Stimulated activated CD8-positive, alpha-beta memory T cell treated with anti-CD3 and anti-CD28 coated beads, Interleukin-4, amount 100 ng/mL, for 1 hour (primary cell): ENCODE measurements around the gene GMFB.

Experiments
- DNase-seq, 2 donors: peaks; one replicate each; pipeline ENCODE4 v3.0.0-alpha.2; 2020; ENCODE audit warnings: low read depth in 2 of 2, low spot score in 1 of 2

Gene GMFB

DNA sequence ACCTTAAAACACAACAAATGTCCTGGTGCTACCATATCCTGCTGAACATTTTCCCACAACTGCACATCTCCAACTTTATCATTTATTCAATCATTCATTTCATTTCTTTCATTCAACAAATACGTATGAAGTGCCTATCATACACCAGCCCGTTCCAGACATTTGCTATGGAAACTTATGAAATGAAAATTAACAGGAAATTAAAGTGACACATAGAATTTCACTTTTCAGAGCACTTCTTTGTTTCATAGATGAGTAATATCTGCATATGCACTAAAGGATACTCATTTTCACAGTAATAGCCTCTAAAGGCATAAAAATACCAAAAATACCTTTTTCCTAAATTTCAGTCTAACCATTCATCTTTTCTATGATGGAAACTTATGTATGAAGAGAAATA lies 60.3 kb downstream of the GMFB start:
- DNase-seq, result no peak

DNA sequence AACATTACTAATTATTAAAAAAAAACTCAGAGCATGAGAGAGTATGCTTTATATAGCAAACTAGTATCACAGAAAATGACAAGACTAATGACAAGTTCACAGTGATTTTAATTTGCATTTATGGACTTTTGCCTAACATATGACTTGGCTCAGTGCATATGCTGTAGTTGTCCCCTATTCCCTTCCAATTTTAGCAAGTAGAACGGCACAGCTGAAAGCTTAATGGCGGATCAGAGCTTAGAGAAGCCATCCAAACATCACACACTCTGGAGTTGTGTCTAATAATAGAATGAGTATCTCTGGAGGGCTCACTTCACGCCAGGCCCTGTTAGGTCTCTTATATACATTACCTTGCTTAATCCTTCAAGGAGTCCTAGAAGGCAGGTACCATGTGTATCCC lies 60.9 kb downstream of the GMFB start:
- DNase-seq, result no peak

DNA sequence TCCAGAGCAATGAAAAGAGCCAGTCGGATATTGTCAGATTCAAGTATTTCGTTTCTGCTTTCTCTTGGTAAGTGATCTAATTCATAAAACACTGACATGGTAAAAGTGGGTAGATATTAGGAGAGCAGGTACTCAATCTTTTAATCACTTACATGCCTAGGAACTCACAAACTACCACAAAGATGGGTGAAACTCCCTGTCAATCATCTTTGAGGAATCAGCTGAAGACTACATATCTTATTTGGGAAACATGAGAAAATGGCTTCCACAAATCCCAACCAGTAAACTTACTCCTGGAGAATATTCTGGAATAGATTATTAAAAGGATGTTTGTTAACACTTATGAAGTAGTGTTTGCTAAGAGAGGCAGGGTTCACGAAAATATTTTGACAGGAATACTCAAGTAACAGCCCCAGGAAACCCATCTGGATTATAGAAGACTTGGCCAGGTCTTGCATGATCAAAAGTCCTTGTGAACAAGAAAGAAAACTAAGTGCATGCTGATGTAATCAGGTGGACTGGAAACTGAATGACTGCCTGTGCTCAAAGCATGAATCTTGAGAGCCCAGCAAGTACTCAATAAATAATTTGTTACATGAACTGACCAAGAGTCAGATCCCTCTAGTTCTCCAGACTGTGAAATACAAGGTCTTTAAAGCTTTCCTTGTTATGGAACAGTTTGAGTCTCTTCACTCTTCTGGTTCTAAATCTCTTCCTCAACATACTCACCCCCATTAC lies 63.1 kb downstream of the GMFB start:
- DNase-seq, result no peak

DNA sequence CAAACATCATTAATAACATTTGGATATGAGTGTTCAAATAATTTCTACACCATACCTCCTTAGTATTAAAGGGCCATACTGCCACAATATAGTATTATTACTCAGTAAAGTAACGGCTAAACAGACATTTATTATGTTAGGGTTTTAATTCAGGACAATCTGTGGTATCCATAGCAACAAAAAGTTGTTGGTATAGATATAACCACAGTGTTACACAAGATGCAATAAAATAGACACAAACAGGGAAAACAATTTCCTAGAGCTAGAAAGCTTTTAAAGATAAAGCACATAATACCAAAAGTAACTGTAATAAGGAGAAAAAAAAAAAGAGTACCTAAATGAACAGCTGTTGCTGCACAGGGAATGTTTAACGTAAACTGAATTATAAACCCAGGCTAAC lies 63.7 kb downstream of the GMFB start:
- DNase-seq, result no peak
